PC-3 (cell line): ENCODE data around the gene TTLL7. TPM values are rescaled to one million over a fixed set of nuclear protein-coding genes. Genes with fewer than 3 reads are reported as not detected.

Experiments
- ATAC-seq: fragments of 200-7000 bp; cut with Tn5 transposase; 2 replicates; pipeline ENCODE4 v1.9.1; 2020; ENCODE audit warnings: mild to moderate bottlenecking, moderate library complexity
- BruUV-seq: library from RNA; stranded (reverse); fragments of 400-500 nt; replicated peaks from 2 replicates; lab custom pipeline; 2021; lab: Mats Ljungman, UMichigan
- CTCF ChIA-PET: fragments of 300-600 bp; sonication (Branson Sonifier 250); formaldehyde crosslinking; loops from one replicate; lab custom pipeline; 2022; ENCODE audit warnings: antibody characterized with exemption; lab: Charles Lee
- POLR2A ChIA-PET: fragments of 300-600 bp; sonication (Branson Sonifier 250); formaldehyde crosslinking; loops from one replicate; lab custom pipeline; 2022; ENCODE audit warnings: antibody characterized with exemption; ENCODE audit not compliant: unreplicated experiment; lab: Charles Lee
- DNase-seq: peaks from one replicate; pipeline ENCODE4 v3.0.0-alpha.2; 2015
- H2AFZ ChIP-seq: fragments of 300-600 bp; sonication (generic); 2 replicates; pipeline ENCODE4 v1.6.0; 2016; ENCODE audit warnings: antibody characterized with exemption, low read length
- H3F3A ChIP-seq: fragments of 300-600 bp; sonication (generic); one replicate; pipeline ENCODE4 v1.6.0; 2017; ENCODE audit warnings: antibody characterized with exemption, low read length, control low read depth, mild to moderate bottlenecking; ENCODE audit not compliant: unreplicated experiment
- H3K27ac ChIP-seq: fragments of 300-600 bp; sonication (generic); 2 replicates; pipeline ENCODE4 v1.5.1; 2016; ENCODE audit warnings: mild to moderate bottlenecking, low read length
- H3K27me3 ChIP-seq: fragments of 300-600 bp; sonication (generic); 2 replicates; pipeline ENCODE4 v1.6.1; 2016; ENCODE audit warnings: low read length, mixed read lengths
- H3K36me3 ChIP-seq: fragments of 300-600 bp; sonication (generic); 2 replicates; pipeline ENCODE4 v1.6.1; 2016; ENCODE audit warnings: low read depth, mixed run types, low read length, mixed read lengths
- H3K4me1 ChIP-seq: fragments of 300-600 bp; sonication (generic); 2 replicates; pipeline ENCODE4 v1.5.1; 2016; ENCODE audit warnings: low read length; ENCODE audit not compliant: insufficient read depth
- H3K4me2 ChIP-seq: fragments of 300-600 bp; sonication (generic); 2 replicates; pipeline ENCODE4 v1.6.0; 2016; ENCODE audit warnings: low read length
- H3K4me3 ChIP-seq: fragments of 300-600 bp; sonication (generic); 2 replicates; pipeline ENCODE4 v1.5.1; 2016; ENCODE audit warnings: mild to moderate bottlenecking, low read length, mixed read lengths
- H3K79me2 ChIP-seq: fragments of 300-600 bp; sonication (generic); 2 replicates; pipeline ENCODE4 v1.6.1; 2017; ENCODE audit warnings: low read length, mixed read lengths
- H3K9ac ChIP-seq: fragments of 300-600 bp; sonication (generic); 2 replicates; pipeline ENCODE4 v1.6.0; 2016; ENCODE audit warnings: mild to moderate bottlenecking, low read length
- H3K9me2 ChIP-seq: fragments of 300-600 bp; sonication (generic); replicated peaks from 2 replicates; pipeline ENCODE4 v1.6.1; 2016; ENCODE audit warnings: mixed run types, low read length, mixed read lengths
- H3K9me3 ChIP-seq: fragments of 300-600 bp; sonication (generic); 2 replicates; pipeline ENCODE4 v1.6.1; 2016; ENCODE audit warnings: low read length, mixed read lengths
- H4K20me1 ChIP-seq: fragments of 300-600 bp; sonication (generic); 2 replicates; pipeline ENCODE4 v1.6.1; 2016; ENCODE audit warnings: low read length, mixed read lengths
- EZH2 ChIP-seq: fragments of 300-600 bp; sonication (generic); IDR thresholded peaks from one replicate; pipeline ENCODE4 v1.6.1; 2017; ENCODE audit warnings: antibody characterized with exemption, mild to moderate bottlenecking, low read length; ENCODE audit not compliant: unreplicated experiment
- EZH2phosphoT487 ChIP-seq: fragments of 300-600 bp; sonication (generic); IDR thresholded peaks from 2 replicates; pipeline ENCODE4 v1.6.1; 2018; ENCODE audit warnings: mild to moderate bottlenecking, antibody characterized with exemption, low read length, borderline replicate concordance
- intact Hi-C: fragments of 100-400 bp; cut with micrococcal nuclease; formaldehyde crosslinking; loops from 2 replicates; pipeline ENCODE4 v1.9.0; 2023
- total RNA-seq: library from RNA; depleted of rRNA; stranded (reverse); fragments of >200 nt; gene quantifications from 2 replicates; pipeline ENCODE4 v1.2.3, GENCODE V29; 2014
- TF ChIP-seq, protein P1 (sequence below): fragments of 300-600 bp; sonication (generic); conservative IDR thresholded peaks from 2 replicates; pipeline ENCODE4 v1.5.1; 2017; ENCODE audit warnings: antibody characterized with exemption, low read depth, mild to moderate bottlenecking, low read length

Gene TTLL7
- total RNA-seq, 1 experiment from 2014 or later: 3.8 TPM

DNA sequence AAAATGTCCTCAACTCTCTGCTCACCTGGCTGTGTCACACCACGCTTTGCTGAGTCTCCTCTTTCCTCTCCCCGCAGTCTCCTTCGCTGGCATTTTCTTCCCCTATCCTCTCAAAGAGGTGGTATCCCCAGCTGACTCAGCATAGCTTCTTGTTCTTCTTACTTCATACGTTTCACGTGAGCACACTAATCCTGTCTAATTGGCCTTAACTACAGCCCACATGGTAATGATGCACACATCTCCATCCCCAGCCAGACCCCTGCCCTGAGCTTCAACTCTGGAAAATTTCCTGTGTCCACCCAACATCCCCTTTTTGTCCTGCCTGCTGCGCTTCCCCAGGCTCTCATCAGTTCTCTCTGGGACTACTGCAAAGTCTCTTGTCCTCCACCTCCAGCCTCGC, 169.8 kb downstream of the TTLL7 start:
- Histone ChIP-seq H3K9me2 (no peaks in the 10 kb centered on the region), H3K27me3 (no peaks in the 10 kb centered on the region), H3K36me3 (no peaks in the 10 kb centered on the region), H4K20me1 (no peaks in the 10 kb centered on the region), H3K4me2 (no peak overlapping the region), H3K79me2 (no peaks in the 10 kb centered on the region), H3K27ac (no peak overlapping the region), H3F3A (no peaks in the 10 kb centered on the region), H3K4me1 (no peaks in the 10 kb centered on the region), H3K4me3 (no peak overlapping the region), H2AFZ (no peak overlapping the region), H3K9me3 (no peaks in the 10 kb centered on the region), H3K9ac (no peak overlapping the region)
- POLR2A ChIA-PET: no interaction called here
- ATAC-seq (no peak), DNase-seq (no peak)
- CTCF ChIA-PET: no interaction called here
- intact Hi-C loops: no loop called here
- no TSS peak for BruUV-seq
- TF ChIP-seq EZH2phosphoT487 (no peak), EZH2 (no peak)
- TF ChIP-seq, protein P1, sequence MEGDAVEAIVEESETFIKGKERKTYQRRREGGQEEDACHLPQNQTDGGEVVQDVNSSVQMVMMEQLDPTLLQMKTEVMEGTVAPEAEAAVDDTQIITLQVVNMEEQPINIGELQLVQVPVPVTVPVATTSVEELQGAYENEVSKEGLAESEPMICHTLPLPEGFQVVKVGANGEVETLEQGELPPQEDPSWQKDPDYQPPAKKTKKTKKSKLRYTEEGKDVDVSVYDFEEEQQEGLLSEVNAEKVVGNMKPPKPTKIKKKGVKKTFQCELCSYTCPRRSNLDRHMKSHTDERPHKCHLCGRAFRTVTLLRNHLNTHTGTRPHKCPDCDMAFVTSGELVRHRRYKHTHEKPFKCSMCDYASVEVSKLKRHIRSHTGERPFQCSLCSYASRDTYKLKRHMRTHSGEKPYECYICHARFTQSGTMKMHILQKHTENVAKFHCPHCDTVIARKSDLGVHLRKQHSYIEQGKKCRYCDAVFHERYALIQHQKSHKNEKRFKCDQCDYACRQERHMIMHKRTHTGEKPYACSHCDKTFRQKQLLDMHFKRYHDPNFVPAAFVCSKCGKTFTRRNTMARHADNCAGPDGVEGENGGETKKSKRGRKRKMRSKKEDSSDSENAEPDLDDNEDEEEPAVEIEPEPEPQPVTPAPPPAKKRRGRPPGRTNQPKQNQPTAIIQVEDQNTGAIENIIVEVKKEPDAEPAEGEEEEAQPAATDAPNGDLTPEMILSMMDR: no peak

DNA sequence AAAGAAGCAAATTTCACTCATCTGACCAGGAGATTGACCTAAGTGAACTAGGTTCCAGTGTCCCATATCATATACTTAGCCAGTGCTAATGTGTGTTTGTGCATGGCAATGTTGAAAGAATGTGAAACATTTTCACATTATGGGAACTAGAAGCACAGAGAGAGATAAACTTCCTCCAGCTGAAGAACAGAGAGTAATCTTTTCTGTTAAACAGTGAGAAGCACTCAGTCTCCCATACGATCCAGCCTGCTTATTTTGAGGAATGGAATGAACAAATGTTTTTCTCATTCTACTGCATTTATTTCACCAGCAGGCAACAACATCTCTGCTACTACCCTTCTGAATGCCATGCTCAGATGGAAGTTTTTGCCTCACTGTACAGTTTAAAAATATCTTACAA, 170.5 kb downstream of the TTLL7 start:
- Histone ChIP-seq H3K4me2 (no peak overlapping the region), H3K79me2 (no peaks in the 10 kb centered on the region), H3K27me3 (no peaks in the 10 kb centered on the region), H2AFZ (no peak overlapping the region), H3K4me3 (no peak overlapping the region), H3K4me1 (no peaks in the 10 kb centered on the region), H3K9me2 (no peaks in the 10 kb centered on the region), H3K36me3 (no peaks in the 10 kb centered on the region), H3K27ac (no peak overlapping the region), H3F3A (no peaks in the 10 kb centered on the region), H3K9me3 (no peaks in the 10 kb centered on the region), H4K20me1 (no peaks in the 10 kb centered on the region), H3K9ac (no peak overlapping the region)
- BruUV-seq: no TSS peak
- DNase-seq (no peak), ATAC-seq (no peak)
- ChIA-PET CTCF (no interaction called here), POLR2A (no interaction called here)
- TF ChIP-seq, protein P1: no peak
- intact Hi-C loops: no loop called here

DNA sequence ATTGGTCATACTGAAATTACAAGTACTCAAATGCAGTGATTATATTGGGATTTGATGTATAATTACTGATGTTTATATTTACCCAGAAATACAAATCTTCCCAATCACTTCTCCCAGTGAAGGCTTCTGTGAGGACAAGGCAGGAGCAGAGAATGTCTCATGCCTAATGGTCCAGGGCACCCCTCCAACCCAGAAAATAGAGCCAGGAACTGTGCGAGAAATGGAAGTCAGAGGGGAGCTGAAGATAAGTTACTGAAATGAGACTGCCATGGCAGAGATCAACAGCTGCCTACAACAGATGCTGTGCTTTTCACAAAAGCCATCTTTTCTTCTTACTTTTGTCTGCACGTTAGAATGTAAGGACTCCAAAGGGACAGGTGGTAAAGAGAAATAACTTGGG, 171.2 kb downstream of the TTLL7 start:
- Histone ChIP-seq H3K9ac (no peak overlapping the region), H3K27me3 (no peaks in the 10 kb centered on the region), H2AFZ (no peak overlapping the region), H3K36me3 (no peaks in the 10 kb centered on the region), H3K4me3 (no peak overlapping the region), H3K9me3 (no peaks in the 10 kb centered on the region), H3K27ac (no peak overlapping the region), H3K4me2 (no peak overlapping the region), H3K4me1 (no peaks in the 10 kb centered on the region), H3K9me2 (no peaks in the 10 kb centered on the region), H3K79me2 (no peaks in the 10 kb centered on the region), H4K20me1 (no peaks in the 10 kb centered on the region), H3F3A (no peaks in the 10 kb centered on the region)
- intact Hi-C loops: no loop called here
- POLR2A ChIA-PET: no interaction called here
- TF ChIP-seq, protein P1: no peak
- TF ChIP-seq EZH2phosphoT487 (no peak), EZH2 (no peak)
- CTCF ChIA-PET: no interaction called here
- no peak for DNase-seq
- no peak for ATAC-seq
- no TSS peak for BruUV-seq
